K562 (cell line): ENCODE results near the gene RBBP8. TPM values are rescaled to one million over a fixed set of nuclear protein-coding genes. Genes with fewer than 3 reads are reported as not detected.
A peak's percentile ranks its signal among the peaks of the same experiment; 100 is the strongest.

Source experiments
- ATAC-seq: fragments of 200-7000 bp; cut with Tn5 transposase; 3 replicates; pipeline ENCODE4 v1.9.1; 2020; ENCODE audit warnings: moderate library complexity
- BruUV-seq: library from RNA; stranded (reverse); fragments of 400-500 nt; replicated peaks from 2 replicates; lab custom pipeline; 2021; lab: Mats Ljungman, UMichigan
- CTCF ChIA-PET: fragments of 300-600 bp; formaldehyde crosslinking; extraction: SDS; loops from one replicate; lab custom pipeline; 2021; ENCODE audit warnings: low intra/inter-chr PET ratio; lab: Yijun Ruan, JAX
- POLR2A ChIA-PET: fragments of 300-600, 350-650 bp; sonication (Branson Sonifier 250); formaldehyde crosslinking; extraction: SDS; loops from one replicate; lab custom pipeline; 2021; ENCODE audit warnings: antibody characterized with exemption, inconsistent platforms; lab: Yijun Ruan, JAX
- DNase-seq, 4 experiments: peaks; one replicate each; pipeline versions ENCODE4 v3.0.0 to v3.0.0-alpha.2; 2011 to 2018; ENCODE audit warnings: low spot score in 3 of 4, mixed read lengths in 3 of 4; ENCODE audit errors: extremely low read depth in 1 of 4
- FAIRE-seq: peaks from 2 replicates; lab custom pipeline; 2011; peaks lifted over from hg19 to GRCh38; lab: Jason Lieb, UNC
- H2AFZ ChIP-seq: 2 replicates; pipeline ENCODE4 v1.6.0; 2011; ENCODE audit warnings: low read depth, low read length, control low read depth, inconsistent platforms
- H3K27ac ChIP-seq: fragments of 200-600 bp; 3 replicates; pipeline ENCODE4 v1.8.0; 2011; ENCODE audit warnings: low read depth, mild to moderate bottlenecking, control low read depth, inconsistent platforms, low read length, moderate library complexity, mixed read lengths; ENCODE audit errors: extremely low read depth
- H3K27me3 ChIP-seq, 2 experiments: fragments of 300-600 bp in 1 of 2; 2 replicates in 1 of 2; 3 replicates in 1 of 2; pipeline versions ENCODE4 v1.6.0 to v1.8.0; 2011; ENCODE audit warnings: inconsistent platforms in 2 of 2, low read length in 2 of 2, mild to moderate bottlenecking in 1 of 2, mixed read lengths in 1 of 2, moderate library complexity in 1 of 2; ENCODE audit not compliant: control insufficient read depth in 2 of 2, insufficient read depth in 2 of 2
- H3K36me3 ChIP-seq: fragments of 300-600 bp; 3 replicates; pipeline ENCODE4 v1.8.0; 2011; ENCODE audit warnings: mild to moderate bottlenecking, low read length, inconsistent platforms; ENCODE audit not compliant: control insufficient read depth, insufficient read depth
- H3K4me1 ChIP-seq, 2 experiments: fragments of 200-600 bp in 1 of 2; replicated peaks in 1 of 2; 2 replicates in 1 of 2; 3 replicates in 1 of 2; pipeline versions ENCODE4 v1.5.1 to v1.8.0; 2011; ENCODE audit warnings: inconsistent platforms in 2 of 2, low read length in 2 of 2, mild to moderate bottlenecking in 1 of 2, mixed read lengths in 1 of 2, moderate library complexity in 1 of 2; ENCODE audit not compliant: control insufficient read depth in 2 of 2, insufficient read depth in 2 of 2
- H3K4me2 ChIP-seq: 2 replicates; pipeline ENCODE4 v1.6.1; 2011; ENCODE audit warnings: low read length, control low read depth, inconsistent platforms, mixed read lengths; ENCODE audit not compliant: insufficient read depth
- H3K4me3 ChIP-seq: fragments of 200-600 bp; sonication (generic), shearing (Covaris generic); 2 replicates; pipeline ENCODE4 v1.5.1; 2016; ENCODE audit warnings: control low read depth, inconsistent platforms
- H3K79me2 ChIP-seq: fragments of 200-600 bp; 3 replicates; pipeline ENCODE4 v1.8.0; 2011; ENCODE audit warnings: low read length, inconsistent platforms; ENCODE audit not compliant: control insufficient read depth, insufficient read depth
- H3K9ac ChIP-seq, 2 experiments: 2 replicates each; pipeline versions ENCODE4 v1.6.0 to v1.6.1; 2011; ENCODE audit warnings: low read depth in 2 of 2, low read length in 2 of 2, control low read depth in 1 of 2, inconsistent platforms in 1 of 2, mild to moderate bottlenecking in 1 of 2, mixed read lengths in 1 of 2; ENCODE audit not compliant: insufficient read depth in 1 of 2
- H3K9me1 ChIP-seq: one replicate; pipeline ENCODE4 v1.6.0; 2011; ENCODE audit warnings: inconsistent platforms, mild to moderate bottlenecking, low read length, moderate library complexity; ENCODE audit not compliant: control insufficient read depth, insufficient read depth
- H3K9me3 ChIP-seq: replicated peaks from 2 replicates; pipeline ENCODE4 v1.5.1; 2011; ENCODE audit warnings: low read depth, low read length, inconsistent platforms; ENCODE audit not compliant: control insufficient read depth, insufficient read depth
- H4K20me1 ChIP-seq: replicated peaks from 2 replicates; pipeline ENCODE4 v1.6.1; 2011; ENCODE audit warnings: low read length, inconsistent platforms, mixed read lengths; ENCODE audit not compliant: control insufficient read depth, insufficient read depth
- FOSL1 ChIP-seq: fragments of 200-800 bp; sonication (Bioruptor generic); conservative IDR thresholded peaks from 2 replicates; pipeline ENCODE4 v1.6.1; 2016; ENCODE audit warnings: missing genetic modification characterization, missing compliant biosample characterization
- KAT7 ChIP-seq: sonication (generic); formaldehyde crosslinking; IDR thresholded peaks from 2 replicates; pipeline ENCODE4 v1.8.0; 2022; ENCODE audit warnings: missing genetic modification reagents, mild to moderate bottlenecking, borderline replicate concordance
- RFX1 ChIP-seq: fragments of 450-650 bp; IDR thresholded peaks from 2 replicates; pipeline ENCODE4 v1.6.1; 2016; ENCODE audit warnings: mild to moderate bottlenecking, moderate library complexity
- SP2 ChIP-seq: IDR thresholded peaks from 2 replicates; pipeline ENCODE4 v1.6.1; 2011; ENCODE audit warnings: mild to moderate bottlenecking, low read depth, low read length, moderate library complexity; ENCODE audit not compliant: poor library complexity, severe bottlenecking; ENCODE audit errors: extremely low read depth
- ZNF175 ChIP-seq: fragments of 200-800 bp; sonication (Bioruptor generic); IDR thresholded peaks from 2 replicates; pipeline ENCODE4 v1.6.1; 2016; ENCODE audit warnings: low read depth, mild to moderate bottlenecking, missing genetic modification characterization, missing compliant biosample characterization
- ZNF41 ChIP-seq: fragments of 250-450 bp; sonication (Bioruptor Pico); conservative IDR thresholded peaks from 2 replicates; pipeline ENCODE4 v1.4.0; 2020; ENCODE audit warnings: mild to moderate bottlenecking
- ZSCAN29 ChIP-seq: fragments of 450-650 bp; IDR thresholded peaks from 2 replicates; pipeline ENCODE4 v1.6.1; 2017
- WGBS: fragments of 100-300 bp; shearing (Covaris generic); methylation state at CpG from one replicate; pipeline ENCODE4 v1.1.6; 2016; ENCODE audit warnings: low coverage, mixed read lengths; ENCODE audit not compliant: insufficient coverage; ENCODE audit errors: missing lambda C conversion rate; 5-methylcytosine and 5-hydroxymethylcytosine counted together
- in situ Hi-C: fragments of 300-500 bp; cut with MboI; formaldehyde crosslinking; loops from 4 replicates; pipeline ENCODE4 v1.15.0; 2018; ENCODE audit warnings: inconsistent platforms, mixed read lengths
- intact Hi-C: fragments of 100-400 bp; cut with micrococcal nuclease; formaldehyde crosslinking; loops from 2 replicates; pipeline ENCODE4 v1.14.2; 2022
- polyA plus RNA-seq, 8 experiments: library from polyadenylated mRNA; depleted of rRNA in 4 of 8; stranded (reverse) in 5 of 8; unstranded in 3 of 8; fragments of >200 nt; fragmentation: Nextera tagmentation in 2 of 8; fragmentation: Illumina TruSeq in 1 of 8; extraction: Ambion mirVana in 2 of 8; extraction: Trizol in 1 of 8; gene quantifications; 2 replicates each; pipeline versions ENCODE4 v1.2.1 to v1.2.3, GENCODE V29; 2011 to 2014; ENCODE audit warnings: inconsistent platforms in 1 of 8, missing spikeins in 1 of 8
- total RNA-seq, 7 experiments: library from RNA; depleted of rRNA in 6 of 7; stranded (reverse); fragments of >200 nt in 6 of 7; fragmentation: Illumina TruSeq in 2 of 7; extraction: Trizol in 2 of 7; gene quantifications; 2 replicates each; pipeline versions ENCODE4 v1.2.1 to v1.2.3, GENCODE V29; 2011 to 2021; ENCODE audit warnings: low replicate concordance in 1 of 7
- TF ChIP-seq, protein P1 (sequence below): fragments of 250-450 bp; sonication (Bioruptor Pico); IDR thresholded peaks from 2 replicates; pipeline ENCODE4 v1.6.1; 2021; ENCODE audit warnings: mild to moderate bottlenecking
- TF ChIP-seq, protein P2 (sequence below): fragments of 200-800 bp; sonication (Bioruptor generic); IDR thresholded peaks from 2 replicates; pipeline ENCODE4 v1.6.1; 2017; ENCODE audit warnings: missing genetic modification characterization, missing compliant biosample characterization
- TF ChIP-seq, protein P3 (sequence below): fragments of 450-650 bp; IDR thresholded peaks from 2 replicates; pipeline ENCODE4 v1.7.1; 2018; ENCODE audit warnings: mild to moderate bottlenecking, low read depth; ENCODE audit not compliant: partially characterized antibody
- TF ChIP-seq, protein P4 (sequence below): fragments of 450-650 bp; formaldehyde crosslinking; IDR thresholded peaks from 2 replicates; pipeline ENCODE4 v1.4.0; 2022; ENCODE audit warnings: mild to moderate bottlenecking, moderate library complexity
- TF ChIP-seq, protein P5 (sequence below): IDR thresholded peaks from 2 replicates; pipeline ENCODE4 v1.6.1; 2014; ENCODE audit warnings: antibody characterized with exemption
- TF ChIP-seq, protein P6 (sequence below): fragments of 450-650 bp; IDR thresholded peaks from 2 replicates; pipeline ENCODE4 v1.6.1; 2016

The RBBP8 gene
- total and polyA plus RNA-seq, 9 of the 15 experiments (the other 6 are each of a cell fraction or from before 2014, with no cell fraction given), result 28.4 to 63.1 (median 48.9) TPM

DNA sequence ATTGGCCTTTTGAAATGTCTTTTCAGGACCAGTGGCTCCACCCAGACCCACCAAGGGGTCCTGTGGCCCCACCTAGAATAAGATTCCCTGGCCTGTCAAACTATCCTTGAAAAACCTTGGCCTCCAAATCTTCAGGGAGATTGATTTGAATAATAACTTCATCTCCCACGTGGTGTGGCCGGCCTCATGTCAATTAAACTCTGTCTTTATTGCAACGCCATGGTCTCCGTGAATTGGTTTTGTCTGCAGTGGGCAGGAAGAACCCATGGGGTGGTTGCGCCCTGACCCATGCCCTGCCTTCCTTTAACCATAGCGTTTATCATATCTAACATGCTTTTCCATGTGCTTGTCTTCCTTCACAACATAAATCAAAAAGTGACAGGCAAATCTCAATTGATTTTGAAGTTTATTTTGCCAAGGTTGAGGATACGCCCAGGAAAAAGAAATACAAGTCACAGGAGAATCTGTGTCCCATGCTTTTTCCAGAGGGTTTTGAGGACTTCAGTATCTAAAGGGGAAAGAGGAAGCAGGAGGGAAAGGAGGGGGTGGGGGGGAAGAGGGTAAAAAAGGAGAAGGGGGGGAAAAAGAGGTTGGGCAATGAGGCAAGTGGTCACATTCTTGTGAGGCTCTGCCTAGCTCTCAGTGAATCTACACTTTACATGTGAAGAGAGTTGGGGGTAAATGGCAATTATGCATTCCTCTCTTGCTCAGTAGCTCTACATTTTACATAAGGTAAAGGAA, 135.6 kb downstream of the RBBP8 start:
- in situ Hi-C loops, result no loop called here
- FAIRE-seq, result no peak
- H3K79me2 ChIP-seq, result no peaks in the 10 kb centered on the region
- no peaks in the 10 kb centered on the region for H3K9me1 ChIP-seq
- peaks cover 4% of the 10 kb centered on the region; the same call in 1 of the 2 replicates for H3K9me3 ChIP-seq
- H2AFZ ChIP-seq, result no peak overlapping the region
- ATAC-seq, result no peak
- no peak overlapping the region for H3K27ac ChIP-seq
- intact Hi-C loops, result no loop called here
- CTCF ChIA-PET, result no interaction called here
- no TSS peak for BruUV-seq
- 4% methylated on average over 7 of the region's 7 CpGs for WGBS
- no peaks in the 10 kb centered on the region for H3K36me3 ChIP-seq
- H3K9ac ChIP-seq, result no peak overlapping the region
- H3K4me3 ChIP-seq, result no peak overlapping the region
- H3K4me1 ChIP-seq, result no peaks in the 10 kb centered on the region
- H3K27me3 ChIP-seq, result peaks cover 30 to 42% of the 10 kb centered on the region in 2 experiments; a peak in 4 of 5 replicates
- POLR2A ChIA-PET, result interaction anchor here (0.6 kb wide), 1 partner anchor 78 kb away, joined by 3 read pairs; no protein-coding TSS in a partner anchor
- DNase-seq, result no peak
- no peak overlapping the region for H3K4me2 ChIP-seq
- H4K20me1 ChIP-seq, result no peaks in the 10 kb centered on the region
- TF ChIP-seq KAT7, result no peak
- TF ChIP-seq, protein P1, sequence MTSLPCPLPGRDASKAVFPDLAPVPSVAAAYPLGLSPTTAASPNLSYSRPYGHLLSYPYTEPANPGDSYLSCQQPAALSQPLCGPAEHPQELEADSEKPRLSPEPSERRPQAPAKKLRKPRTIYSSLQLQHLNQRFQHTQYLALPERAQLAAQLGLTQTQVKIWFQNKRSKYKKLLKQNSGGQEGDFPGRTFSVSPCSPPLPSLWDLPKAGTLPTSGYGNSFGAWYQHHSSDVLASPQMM, result no peak
- TF ChIP-seq FOSL1 (tag), result no peak
- TF ChIP-seq, protein P2, sequence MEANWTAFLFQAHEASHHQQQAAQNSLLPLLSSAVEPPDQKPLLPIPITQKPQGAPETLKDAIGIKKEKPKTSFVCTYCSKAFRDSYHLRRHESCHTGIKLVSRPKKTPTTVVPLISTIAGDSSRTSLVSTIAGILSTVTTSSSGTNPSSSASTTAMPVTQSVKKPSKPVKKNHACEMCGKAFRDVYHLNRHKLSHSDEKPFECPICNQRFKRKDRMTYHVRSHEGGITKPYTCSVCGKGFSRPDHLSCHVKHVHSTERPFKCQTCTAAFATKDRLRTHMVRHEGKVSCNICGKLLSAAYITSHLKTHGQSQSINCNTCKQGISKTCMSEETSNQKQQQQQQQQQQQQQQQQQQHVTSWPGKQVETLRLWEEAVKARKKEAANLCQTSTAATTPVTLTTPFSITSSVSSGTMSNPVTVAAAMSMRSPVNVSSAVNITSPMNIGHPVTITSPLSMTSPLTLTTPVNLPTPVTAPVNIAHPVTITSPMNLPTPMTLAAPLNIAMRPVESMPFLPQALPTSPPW (CRISPR knock-in tag), result peak; percentile 61; the same call in 1 of the 2 replicates
- TF ChIP-seq ZSCAN29, result no peak
- TF ChIP-seq ZNF41 (CRISPR knock-in tag), result no peak
- TF ChIP-seq, protein P3, sequence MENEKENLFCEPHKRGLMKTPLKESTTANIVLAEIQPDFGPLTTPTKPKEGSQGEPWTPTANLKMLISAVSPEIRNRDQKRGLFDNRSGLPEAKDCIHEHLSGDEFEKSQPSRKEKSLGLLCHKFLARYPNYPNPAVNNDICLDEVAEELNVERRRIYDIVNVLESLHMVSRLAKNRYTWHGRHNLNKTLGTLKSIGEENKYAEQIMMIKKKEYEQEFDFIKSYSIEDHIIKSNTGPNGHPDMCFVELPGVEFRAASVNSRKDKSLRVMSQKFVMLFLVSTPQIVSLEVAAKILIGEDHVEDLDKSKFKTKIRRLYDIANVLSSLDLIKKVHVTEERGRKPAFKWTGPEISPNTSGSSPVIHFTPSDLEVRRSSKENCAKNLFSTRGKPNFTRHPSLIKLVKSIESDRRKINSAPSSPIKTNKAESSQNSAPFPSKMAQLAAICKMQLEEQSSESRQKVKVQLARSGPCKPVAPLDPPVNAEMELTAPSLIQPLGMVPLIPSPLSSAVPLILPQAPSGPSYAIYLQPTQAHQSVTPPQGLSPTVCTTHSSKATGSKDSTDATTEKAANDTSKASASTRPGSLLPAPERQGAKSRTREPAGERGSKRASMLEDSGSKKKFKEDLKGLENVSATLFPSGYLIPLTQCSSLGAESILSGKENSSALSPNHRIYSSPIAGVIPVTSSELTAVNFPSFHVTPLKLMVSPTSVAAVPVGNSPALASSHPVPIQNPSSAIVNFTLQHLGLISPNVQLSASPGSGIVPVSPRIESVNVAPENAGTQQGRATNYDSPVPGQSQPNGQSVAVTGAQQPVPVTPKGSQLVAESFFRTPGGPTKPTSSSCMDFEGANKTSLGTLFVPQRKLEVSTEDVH, result no peak
- TF ChIP-seq, protein P4, sequence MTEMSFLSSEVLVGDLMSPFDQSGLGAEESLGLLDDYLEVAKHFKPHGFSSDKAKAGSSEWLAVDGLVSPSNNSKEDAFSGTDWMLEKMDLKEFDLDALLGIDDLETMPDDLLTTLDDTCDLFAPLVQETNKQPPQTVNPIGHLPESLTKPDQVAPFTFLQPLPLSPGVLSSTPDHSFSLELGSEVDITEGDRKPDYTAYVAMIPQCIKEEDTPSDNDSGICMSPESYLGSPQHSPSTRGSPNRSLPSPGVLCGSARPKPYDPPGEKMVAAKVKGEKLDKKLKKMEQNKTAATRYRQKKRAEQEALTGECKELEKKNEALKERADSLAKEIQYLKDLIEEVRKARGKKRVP (CRISPR knock-in tag), result no peak
- TF ChIP-seq, protein P5, sequence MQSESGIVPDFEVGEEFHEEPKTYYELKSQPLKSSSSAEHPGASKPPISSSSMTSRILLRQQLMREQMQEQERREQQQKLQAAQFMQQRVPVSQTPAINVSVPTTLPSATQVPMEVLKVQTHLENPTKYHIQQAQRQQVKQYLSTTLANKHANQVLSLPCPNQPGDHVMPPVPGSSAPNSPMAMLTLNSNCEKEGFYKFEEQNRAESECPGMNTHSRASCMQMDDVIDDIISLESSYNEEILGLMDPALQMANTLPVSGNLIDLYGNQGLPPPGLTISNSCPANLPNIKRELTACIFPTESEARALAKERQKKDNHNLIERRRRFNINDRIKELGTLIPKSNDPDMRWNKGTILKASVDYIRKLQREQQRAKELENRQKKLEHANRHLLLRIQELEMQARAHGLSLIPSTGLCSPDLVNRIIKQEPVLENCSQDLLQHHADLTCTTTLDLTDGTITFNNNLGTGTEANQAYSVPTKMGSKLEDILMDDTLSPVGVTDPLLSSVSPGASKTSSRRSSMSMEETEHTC, result no peak
- TF ChIP-seq SP2, result no peak
- TF ChIP-seq, protein P6, sequence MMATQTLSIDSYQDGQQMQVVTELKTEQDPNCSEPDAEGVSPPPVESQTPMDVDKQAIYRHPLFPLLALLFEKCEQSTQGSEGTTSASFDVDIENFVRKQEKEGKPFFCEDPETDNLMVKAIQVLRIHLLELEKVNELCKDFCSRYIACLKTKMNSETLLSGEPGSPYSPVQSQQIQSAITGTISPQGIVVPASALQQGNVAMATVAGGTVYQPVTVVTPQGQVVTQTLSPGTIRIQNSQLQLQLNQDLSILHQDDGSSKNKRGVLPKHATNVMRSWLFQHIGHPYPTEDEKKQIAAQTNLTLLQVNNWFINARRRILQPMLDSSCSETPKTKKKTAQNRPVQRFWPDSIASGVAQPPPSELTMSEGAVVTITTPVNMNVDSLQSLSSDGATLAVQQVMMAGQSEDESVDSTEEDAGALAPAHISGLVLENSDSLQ, result peak; percentile 71
- TF ChIP-seq RFX1, result no peak
- TF ChIP-seq ZNF175, result no peak
